ENCODE results near the gene NR1H4.

NR1H4 gene

GRCh38 chr12:100610666-100611430 lies 137.2 kb downstream of the NR1H4 start:
- no peak overlapping the region for H3K4me3 ChIP-seq (replicated peaks in 1 of 2; ENCODE audit: low read depth in 2 of 2, low read length in 2 of 2)
- DNase-seq (ENCODE audit: low read depth in 2 of 2), result no peak
- no peak for TF ChIP-seq CTCF (IDR thresholded peaks at IDR 0.05; ENCODE audit: low read depth, low read length)

- TF ChIP-seq CTCF (IDR thresholded peaks at IDR 0.05; ENCODE audit: low read depth, low read length), result no peak
Observed at GRCh38 chr12:100612606-100613005, 138.9 kb downstream of the NR1H4 start.

More at GRCh38 chr12:100612606-100613005, 138.9 kb downstream of the NR1H4 start:
- no peak overlapping the region for H3K4me3 ChIP-seq (replicated peaks in 1 of 2; ENCODE audit: low read depth in 2 of 2, low read length in 2 of 2)
- no peak for DNase-seq (ENCODE audit: low read depth in 2 of 2)
